ENCODE results near the gene CR1. TPM values are rescaled to one million over a fixed set of nuclear protein-coding genes. Genes with fewer than 3 reads are reported as not detected.

CR1 gene
- total RNA-seq, 2 donors from 2014 or later: 0.42 to 3.5 TPM

DNA sequence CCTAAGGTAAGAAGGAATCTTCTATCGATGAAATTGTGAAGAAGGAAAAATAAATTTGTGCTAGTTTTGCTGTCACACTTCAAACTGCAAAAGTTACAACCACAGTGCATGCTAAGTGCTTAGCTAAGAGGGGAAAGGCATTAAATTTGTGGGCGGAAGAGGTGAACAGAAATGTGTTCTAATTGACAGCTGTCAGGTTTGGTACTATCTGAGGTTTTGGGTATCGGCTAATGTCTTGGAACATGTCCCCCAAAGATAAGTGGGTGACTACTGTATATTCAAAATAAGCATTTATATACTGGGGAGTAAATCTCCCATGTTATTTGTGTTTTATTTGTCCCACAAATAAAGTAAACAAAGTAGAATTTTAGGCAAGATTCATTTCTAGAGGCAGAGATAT, 8.0 kb downstream of the CR1 start:
- Histone ChIP-seq H3K9me3 (no peaks in the 10 kb centered on the region), H3K27me3 (no peaks in the 10 kb centered on the region), H3K27ac (no peak overlapping the region), H3K36me3 (no peaks in the 10 kb centered on the region), H3K4me3 (no peak overlapping the region), H3K9ac (ENCODE audit: low read depth in 2 of 2, low read length in 2 of 2) (no peak overlapping the region), H3K4me1 (no peaks in the 10 kb centered on the region)
- TF ChIP-seq CTCF (IDR thresholded peaks at IDR 0.05): no peak
- DNase-seq: no peak
- intact Hi-C loops (cut with DNase I): no loop called here

GRCh38 chr1:207504438-207504837, 8.5 kb downstream of the CR1 start:
- no peak overlapping the region for H3K9ac ChIP-seq (ENCODE audit: low read depth in 2 of 2, low read length in 2 of 2)
- TF ChIP-seq CTCF (IDR thresholded peaks at IDR 0.05): no peak
- intact Hi-C loops (cut with DNase I): no loop called here
- no peak for DNase-seq
- H3K4me1 ChIP-seq: no peaks in the 10 kb centered on the region
- no peaks in the 10 kb centered on the region for H3K27me3 ChIP-seq
- no peak overlapping the region for H3K27ac ChIP-seq
- H3K36me3 ChIP-seq: no peaks in the 10 kb centered on the region
- no peak overlapping the region for H3K4me3 ChIP-seq
- no peaks in the 10 kb centered on the region for H3K9me3 ChIP-seq

- no peak overlapping the region for H3K27ac ChIP-seq
- TF ChIP-seq CTCF (IDR thresholded peaks at IDR 0.05): no peak
- H3K27me3 ChIP-seq: no peaks in the 10 kb centered on the region
- no peak for DNase-seq
- H3K9me3 ChIP-seq: no peaks in the 10 kb centered on the region
- intact Hi-C loops (cut with DNase I): no loop called here
- H3K9ac ChIP-seq (ENCODE audit: low read depth in 2 of 2, low read length in 2 of 2): no peak overlapping the region
- H3K36me3 ChIP-seq: no peaks in the 10 kb centered on the region
- no peaks in the 10 kb centered on the region for H3K4me1 ChIP-seq
- no peak overlapping the region for H3K4me3 ChIP-seq
Observed at GRCh38 chr1:207510444-207510843, 14.5 kb downstream of the CR1 start.

- Histone ChIP-seq H3K36me3 (no peaks in the 10 kb centered on the region), H3K9me3 (no peaks in the 10 kb centered on the region), H3K4me3 (no peak overlapping the region), H3K27ac (no peak overlapping the region), H3K4me1 (no peaks in the 10 kb centered on the region), H3K9ac (ENCODE audit: low read depth in 2 of 2, low read length in 2 of 2) (no peak overlapping the region), H3K27me3 (no peaks in the 10 kb centered on the region)
- intact Hi-C loops (cut with DNase I): no loop called here
- TF ChIP-seq CTCF (IDR thresholded peaks at IDR 0.05): no peak
- no peak for DNase-seq
Observed at GRCh38 chr1:207514890-207515289, 18.9 kb downstream of the CR1 start.

DNA sequence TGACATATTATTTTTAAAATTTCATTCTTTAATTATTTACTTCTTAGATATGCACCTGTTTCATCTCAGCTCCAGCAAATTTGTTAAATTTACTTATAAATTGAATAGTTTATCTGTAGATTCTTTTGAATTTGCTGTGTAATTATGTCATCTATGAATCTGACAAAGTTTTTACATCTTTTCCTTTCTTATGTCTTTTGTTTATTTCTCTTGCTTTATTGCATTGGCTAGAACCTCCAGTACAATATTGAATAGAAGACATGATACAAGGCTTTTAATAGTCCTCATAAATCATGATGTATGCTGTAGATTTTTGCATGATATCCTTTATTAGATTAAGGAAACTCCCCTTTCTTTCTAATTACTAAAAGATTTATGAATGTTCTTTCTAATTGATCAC, 20.8 kb downstream of the CR1 start:
- DNase-seq: no peak
- TF ChIP-seq CTCF (IDR thresholded peaks at IDR 0.05): no peak
- Histone ChIP-seq H3K4me1 (no peaks in the 10 kb centered on the region), H3K9ac (ENCODE audit: low read depth in 2 of 2, low read length in 2 of 2) (no peak overlapping the region), H3K36me3 (no peaks in the 10 kb centered on the region), H3K4me3 (no peak overlapping the region), H3K9me3 (no peaks in the 10 kb centered on the region), H3K27me3 (no peaks in the 10 kb centered on the region), H3K27ac (no peak overlapping the region)
- intact Hi-C loops (cut with DNase I): no loop called here

All from colonic mucosa (tissue), 4 donors.